Astrocyte (in vitro differentiated cells and primary cell): ENCODE data around the gene GRIK3. TPM values are rescaled to one million over a fixed set of nuclear protein-coding genes. Genes with fewer than 3 reads are reported as not detected.

Source experiments
- DNase-seq: peaks from one replicate; pipeline ENCODE4 v3.0.0-alpha.2; 2010; ENCODE audit warnings: low read depth
- FAIRE-seq: peaks from 2 replicates; lab custom pipeline; 2011; peaks lifted over from hg19 to GRCh38; lab: Jason Lieb, UNC
- H2AFZ ChIP-seq: 2 replicates; pipeline ENCODE4 v1.6.0; 2012; ENCODE audit warnings: low read depth, low read length, inconsistent platforms
- H3K27ac ChIP-seq: 2 replicates; pipeline ENCODE4 v1.5.1; 2011; ENCODE audit warnings: low read depth, low read length, inconsistent platforms
- H3K27me3 ChIP-seq: 2 replicates; pipeline ENCODE4 v1.6.0; 2011; ENCODE audit warnings: low read length, inconsistent platforms; ENCODE audit not compliant: insufficient read depth
- H3K36me3 ChIP-seq: 2 replicates; pipeline ENCODE4 v1.5.1; 2011; ENCODE audit warnings: low read length, inconsistent platforms; ENCODE audit not compliant: insufficient read depth
- H3K4me1 ChIP-seq: 2 replicates; pipeline ENCODE4 v1.5.1; 2011; ENCODE audit warnings: low read length, inconsistent platforms; ENCODE audit not compliant: insufficient read depth
- H3K4me2 ChIP-seq: 2 replicates; pipeline ENCODE4 v1.6.0; 2012; ENCODE audit warnings: low read length, inconsistent platforms
- H3K4me3 ChIP-seq: 2 replicates; pipeline ENCODE4 v1.5.1; 2011; ENCODE audit warnings: low read depth, mild to moderate bottlenecking, low read length, inconsistent platforms; ENCODE audit not compliant: insufficient read depth
- H3K79me2 ChIP-seq: 2 replicates; pipeline ENCODE4 v1.6.0; 2012; ENCODE audit warnings: mild to moderate bottlenecking, low read length, inconsistent platforms; ENCODE audit not compliant: insufficient read depth
- H3K9ac ChIP-seq: 2 replicates; pipeline ENCODE4 v1.6.0; 2012; ENCODE audit warnings: mild to moderate bottlenecking, low read length, inconsistent platforms
- H3K9me3 ChIP-seq: 2 replicates; pipeline ENCODE4 v1.5.1; 2012; ENCODE audit warnings: low read depth, mild to moderate bottlenecking, low read length, inconsistent platforms; ENCODE audit not compliant: insufficient read depth
- H4K20me1 ChIP-seq: 2 replicates; pipeline ENCODE4 v1.6.0; 2012; ENCODE audit warnings: low read length, inconsistent platforms; ENCODE audit not compliant: insufficient read depth
- H3K27ac Mint-ChIP-seq: one replicate; pipeline ENCODE4 v1.8.0; 2021; ENCODE audit warnings: mild to moderate bottlenecking, mixed read lengths; ENCODE audit not compliant: unreplicated experiment
- H3K27me3 Mint-ChIP-seq: one replicate; pipeline ENCODE4 v1.8.0; 2021; ENCODE audit warnings: low read depth, mixed read lengths; ENCODE audit not compliant: unreplicated experiment
- H3K36me3 Mint-ChIP-seq: one replicate; pipeline ENCODE4 v1.8.0; 2021; ENCODE audit warnings: low read depth, mixed read lengths; ENCODE audit not compliant: unreplicated experiment
- H3K4me1 Mint-ChIP-seq: one replicate; pipeline ENCODE4 v1.8.0; 2021; ENCODE audit warnings: low read depth, mixed read lengths; ENCODE audit not compliant: unreplicated experiment
- H3K4me3 Mint-ChIP-seq: one replicate; pipeline ENCODE4 v1.8.0; 2021; ENCODE audit warnings: mild to moderate bottlenecking, moderate library complexity, mixed read lengths; ENCODE audit not compliant: unreplicated experiment
- H3K9me3 Mint-ChIP-seq: one replicate; pipeline ENCODE4 v1.8.0; 2021; ENCODE audit warnings: mild to moderate bottlenecking, mixed read lengths; ENCODE audit not compliant: unreplicated experiment
- EZH2 ChIP-seq: IDR thresholded peaks from 2 replicates; pipeline ENCODE4 v1.6.1; 2012; ENCODE audit warnings: mild to moderate bottlenecking, low read length, inconsistent platforms; ENCODE audit not compliant: insufficient read depth
- total RNA-seq: library from RNA; stranded (reverse); gene quantifications from 2 replicates; pipeline ENCODE4 v1.2.1, GENCODE V29; 2021
- TF ChIP-seq, protein P1 (sequence below): IDR thresholded peaks from 2 replicates; pipeline ENCODE4 v1.5.1; 2011; ENCODE audit warnings: low read depth, mild to moderate bottlenecking, inconsistent platforms, low read length, moderate library complexity; ENCODE audit not compliant: insufficient read depth

GRIK3 gene
- total RNA-seq, 1 donor from 2014 or later = 0.16 TPM

DNA sequence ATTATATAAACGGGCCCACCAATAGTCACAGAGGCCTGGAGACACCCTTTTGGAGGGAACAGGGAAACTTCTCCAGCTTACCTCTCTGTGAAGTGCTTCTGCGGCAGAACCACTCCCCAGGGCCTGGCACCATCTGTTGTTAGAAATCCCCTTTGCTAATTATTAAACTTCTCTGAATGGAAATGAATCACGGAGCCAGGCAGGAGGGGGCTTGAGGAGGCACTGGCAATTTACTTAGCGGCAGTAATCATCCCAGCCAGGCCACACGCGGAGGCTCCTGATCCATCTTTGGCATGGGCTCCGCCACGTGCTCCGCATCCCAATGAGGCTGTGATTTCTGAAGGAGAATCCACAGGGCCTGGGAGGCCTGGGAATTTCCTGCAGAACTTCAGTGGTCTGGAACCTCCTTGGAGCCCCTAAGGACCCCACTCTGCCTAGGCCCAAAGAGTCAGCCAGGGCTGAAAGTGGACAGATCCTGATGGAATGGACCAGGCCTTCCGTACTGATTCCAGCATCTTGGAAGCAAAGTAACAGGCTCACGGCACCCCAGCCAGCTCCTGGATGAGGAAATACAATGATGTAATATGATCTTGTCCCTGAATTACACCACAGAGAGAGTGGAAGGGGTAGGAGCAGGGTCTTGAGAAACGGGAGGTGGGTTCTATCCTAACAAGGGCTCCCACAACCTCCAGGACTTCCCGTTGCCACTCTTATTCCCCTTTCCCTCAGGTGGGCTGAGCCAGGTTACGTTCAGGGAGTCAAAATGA, 62.3 kb downstream of the GRIK3 start:
- no peak overlapping the region for H3K4me2 ChIP-seq
- no peak for TF ChIP-seq EZH2
- TF ChIP-seq, protein P1, sequence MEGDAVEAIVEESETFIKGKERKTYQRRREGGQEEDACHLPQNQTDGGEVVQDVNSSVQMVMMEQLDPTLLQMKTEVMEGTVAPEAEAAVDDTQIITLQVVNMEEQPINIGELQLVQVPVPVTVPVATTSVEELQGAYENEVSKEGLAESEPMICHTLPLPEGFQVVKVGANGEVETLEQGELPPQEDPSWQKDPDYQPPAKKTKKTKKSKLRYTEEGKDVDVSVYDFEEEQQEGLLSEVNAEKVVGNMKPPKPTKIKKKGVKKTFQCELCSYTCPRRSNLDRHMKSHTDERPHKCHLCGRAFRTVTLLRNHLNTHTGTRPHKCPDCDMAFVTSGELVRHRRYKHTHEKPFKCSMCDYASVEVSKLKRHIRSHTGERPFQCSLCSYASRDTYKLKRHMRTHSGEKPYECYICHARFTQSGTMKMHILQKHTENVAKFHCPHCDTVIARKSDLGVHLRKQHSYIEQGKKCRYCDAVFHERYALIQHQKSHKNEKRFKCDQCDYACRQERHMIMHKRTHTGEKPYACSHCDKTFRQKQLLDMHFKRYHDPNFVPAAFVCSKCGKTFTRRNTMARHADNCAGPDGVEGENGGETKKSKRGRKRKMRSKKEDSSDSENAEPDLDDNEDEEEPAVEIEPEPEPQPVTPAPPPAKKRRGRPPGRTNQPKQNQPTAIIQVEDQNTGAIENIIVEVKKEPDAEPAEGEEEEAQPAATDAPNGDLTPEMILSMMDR = no peak
- peaks cover 26% of the 10 kb centered on the region for H3K27me3 Mint-ChIP-seq
- H2AFZ ChIP-seq = no peak overlapping the region
- H3K27ac ChIP-seq = no peak overlapping the region
- H3K9me3 ChIP-seq = peaks cover 3% of the 10 kb centered on the region
- H3K36me3 Mint-ChIP-seq = no peaks in the 10 kb centered on the region
- no peak overlapping the region for H3K27ac Mint-ChIP-seq
- no peaks in the 10 kb centered on the region for H3K36me3 ChIP-seq
- no peaks in the 10 kb centered on the region for H3K79me2 ChIP-seq
- H3K4me1 Mint-ChIP-seq = no peaks in the 10 kb centered on the region
- no peak overlapping the region for H3K4me3 ChIP-seq
- FAIRE-seq = no peak
- no peaks in the 10 kb centered on the region for H3K27me3 ChIP-seq
- no peak overlapping the region for H3K9ac ChIP-seq
- H3K4me3 Mint-ChIP-seq = no peak overlapping the region
- peaks cover 5% of the 10 kb centered on the region for H3K9me3 Mint-ChIP-seq
- H4K20me1 ChIP-seq = no peaks in the 10 kb centered on the region
- H3K4me1 ChIP-seq = no peaks in the 10 kb centered on the region
- DNase-seq = no peak

DNA sequence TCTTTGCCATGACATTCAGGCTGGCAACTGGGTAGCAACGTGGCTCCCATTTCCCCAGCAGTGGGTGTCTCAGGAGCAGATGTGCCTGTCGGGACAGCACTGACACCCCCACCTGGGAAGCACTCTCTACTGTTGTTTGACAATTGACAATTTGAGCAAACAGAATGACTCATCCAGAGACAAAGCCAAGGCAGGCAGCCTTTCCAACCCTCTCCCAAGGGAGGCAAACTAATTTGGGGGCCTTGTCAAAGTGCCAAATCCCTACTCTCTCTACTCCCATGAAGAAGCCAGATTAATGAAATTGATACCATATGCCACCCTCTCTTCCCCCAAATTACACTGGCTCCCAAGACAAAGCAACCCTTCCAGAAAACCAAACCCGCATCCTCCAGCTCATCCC, 65.6 kb downstream of the GRIK3 start:
- H3K4me1 Mint-ChIP-seq = no peaks in the 10 kb centered on the region
- H3K9ac ChIP-seq = no peak overlapping the region
- no peak overlapping the region for H3K27ac Mint-ChIP-seq
- H3K27me3 ChIP-seq = no peaks in the 10 kb centered on the region
- no peak overlapping the region for H3K4me3 ChIP-seq
- no peaks in the 10 kb centered on the region for H4K20me1 ChIP-seq
- peaks cover 4% of the 10 kb centered on the region for H3K9me3 Mint-ChIP-seq
- DNase-seq (no peak), FAIRE-seq (no peak)
- H3K4me1 ChIP-seq = no peaks in the 10 kb centered on the region
- H3K27ac ChIP-seq = no peak overlapping the region
- no peaks in the 10 kb centered on the region for H3K36me3 ChIP-seq
- no peak overlapping the region for H2AFZ ChIP-seq
- H3K9me3 ChIP-seq = peaks cover 3% of the 10 kb centered on the region
- no peak overlapping the region for H3K4me3 Mint-ChIP-seq
- no peak for TF ChIP-seq EZH2
- TF ChIP-seq, protein P1 = no peak
- peaks cover 28% of the 10 kb centered on the region for H3K27me3 Mint-ChIP-seq
- no peaks in the 10 kb centered on the region for H3K79me2 ChIP-seq
- H3K36me3 Mint-ChIP-seq = no peaks in the 10 kb centered on the region
- H3K4me2 ChIP-seq = no peak overlapping the region

DNA sequence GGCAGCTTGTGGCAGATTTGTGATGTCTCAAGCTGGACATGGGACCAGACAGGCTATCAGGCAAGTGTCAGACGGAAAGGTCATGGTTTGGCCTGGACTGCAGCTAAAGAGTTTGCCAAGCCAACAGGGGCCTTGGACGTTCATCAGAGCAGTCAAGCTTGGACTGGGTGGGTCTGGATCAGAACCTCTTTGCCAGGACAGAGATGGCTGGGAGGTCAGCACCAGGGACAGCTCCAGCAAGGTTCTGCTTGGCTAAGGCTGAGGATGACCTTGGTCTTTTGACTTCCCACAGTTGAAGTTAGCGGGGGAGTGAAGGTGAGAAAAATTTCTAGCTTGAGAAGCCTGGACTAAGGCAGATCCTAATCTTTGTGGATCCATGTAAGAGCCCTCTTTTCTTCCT, 68.1 kb downstream of the GRIK3 start:
- peaks cover 44% of the 10 kb centered on the region for H3K27me3 Mint-ChIP-seq
- no peak overlapping the region for H2AFZ ChIP-seq
- no peaks in the 10 kb centered on the region for H3K36me3 Mint-ChIP-seq

More for the DNA sequence above, 68.1 kb downstream of the GRIK3 start:
- no peak for DNase-seq
- Histone ChIP-seq H3K9ac (no peak overlapping the region), H4K20me1 (no peaks in the 10 kb centered on the region), H3K4me3 (no peak overlapping the region), H3K27ac (no peak overlapping the region), H3K36me3 (no peaks in the 10 kb centered on the region), H3K79me2 (no peaks in the 10 kb centered on the region), H3K4me2 (no peak overlapping the region), H3K4me1 (no peaks in the 10 kb centered on the region), H3K9me3 (peaks cover 6% of the 10 kb centered on the region), H3K27me3 (no peaks in the 10 kb centered on the region)
- TF ChIP-seq EZH2 = no peak
- TF ChIP-seq, protein P1 = no peak
- Mint-ChIP-seq H3K9me3 (peaks cover 3% of the 10 kb centered on the region), H3K4me1 (no peaks in the 10 kb centered on the region), H3K4me3 (no peak overlapping the region), H3K27ac (no peak overlapping the region)
- no peak for FAIRE-seq
